Measurements from ENCODE around the gene FOXN3. TPM values are rescaled to one million over a fixed set of nuclear protein-coding genes. Genes with fewer than 3 reads are reported as not detected.

The FOXN3 gene
- total RNA-seq, 1 experiment from 2014 or later, result 21.0 TPM

DNA sequence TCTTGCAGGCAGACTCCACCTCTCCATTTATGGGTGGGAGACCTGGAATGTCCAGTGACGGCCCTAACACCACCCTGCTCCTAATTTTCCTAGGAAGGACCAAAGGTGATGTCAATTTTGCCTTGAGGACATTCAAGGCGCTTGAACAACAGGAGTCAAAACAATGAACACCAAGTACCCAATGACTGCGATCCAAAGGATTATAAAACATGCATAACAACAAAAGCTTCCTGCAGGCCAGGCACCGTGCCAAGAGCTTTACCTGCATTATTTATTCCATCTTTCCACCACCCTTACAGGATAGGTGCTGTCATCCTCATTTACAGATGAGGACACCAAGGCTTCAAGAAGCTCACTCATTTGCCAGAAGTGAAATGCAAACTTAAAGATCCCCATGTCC, 15.2 kb upstream of the FOXN3 start:
- no peak for DNase-seq (ENCODE audit: low read depth)

DNA sequence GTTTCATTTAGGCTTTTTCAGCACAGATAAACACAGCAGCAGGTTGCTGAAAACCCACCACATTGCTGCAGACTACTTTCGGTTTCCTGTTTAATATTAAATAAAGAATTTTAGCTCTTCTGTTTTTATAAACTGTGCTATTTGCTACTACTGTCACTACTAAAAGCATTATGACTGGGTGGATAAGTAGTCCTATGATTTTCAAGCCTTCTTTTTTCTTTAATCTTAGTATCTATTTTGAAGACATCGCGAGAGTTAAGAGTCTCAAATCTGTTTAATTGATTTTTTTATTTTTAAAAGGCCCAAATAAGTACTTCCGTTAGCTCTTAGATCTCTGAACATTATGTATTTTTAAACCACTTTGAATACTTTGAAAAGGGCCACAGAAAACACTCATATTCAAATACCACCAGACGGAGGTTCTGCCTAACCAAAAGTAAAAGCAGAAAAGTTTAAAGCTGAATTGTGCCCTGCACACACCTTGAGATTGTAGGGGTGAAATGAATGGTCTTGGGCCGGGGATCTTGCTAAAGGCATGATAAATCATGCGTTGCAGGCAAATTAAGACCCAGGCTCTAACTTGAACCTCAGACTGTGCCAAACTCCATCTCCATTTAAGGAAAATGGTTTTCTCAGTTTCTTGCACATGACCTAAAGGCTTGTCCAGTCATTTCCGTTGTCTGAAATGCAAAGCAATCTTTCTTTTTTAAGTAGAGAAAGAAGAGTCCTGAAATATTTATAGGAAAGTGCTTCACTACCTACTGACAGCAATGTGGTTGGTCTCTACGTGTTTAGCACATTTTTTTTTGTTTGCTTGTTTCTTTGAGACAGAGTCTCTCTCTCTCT, 13.6 kb upstream of the FOXN3 start:
- no peak for DNase-seq (ENCODE audit: low read depth)

GRCh38 chr14:89429199-89430181, 12.5 kb upstream of the FOXN3 start:
- DNase-seq (ENCODE audit: low read depth), result peak; percentile 75

DNA sequence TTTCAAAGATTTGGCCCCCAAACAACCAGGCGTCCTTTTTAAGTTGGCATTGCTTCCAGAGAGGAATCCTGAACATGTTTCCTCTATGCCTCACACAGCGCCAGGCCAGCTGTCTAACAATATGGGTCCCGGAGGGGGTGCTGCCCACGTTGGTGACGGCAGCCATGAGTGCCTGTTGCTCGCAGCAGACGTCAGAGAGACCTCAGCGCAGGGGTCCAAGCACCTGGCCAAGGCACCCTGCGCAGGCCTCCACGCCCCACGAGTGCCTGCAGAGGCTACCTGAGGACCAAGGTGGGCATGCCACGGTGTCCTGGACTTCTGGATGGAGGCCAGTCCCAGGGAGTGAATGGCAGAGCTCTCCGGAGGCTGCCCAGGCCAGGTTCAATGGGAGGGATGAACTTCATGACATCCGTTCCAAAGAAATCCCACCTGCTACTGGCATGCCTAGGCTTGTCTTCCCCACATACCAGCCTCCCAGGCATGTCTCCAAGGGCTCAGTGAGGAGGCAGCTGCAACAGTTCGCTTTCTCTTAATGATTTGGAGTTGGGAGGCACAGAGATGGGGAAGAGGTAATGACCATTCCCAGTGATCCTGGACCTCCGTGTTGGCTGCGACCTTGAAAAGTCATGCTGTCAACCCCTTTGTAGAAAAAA, 11.6 kb upstream of the FOXN3 start:
- DNase-seq (ENCODE audit: low read depth), result peak; percentile 90

DNA sequence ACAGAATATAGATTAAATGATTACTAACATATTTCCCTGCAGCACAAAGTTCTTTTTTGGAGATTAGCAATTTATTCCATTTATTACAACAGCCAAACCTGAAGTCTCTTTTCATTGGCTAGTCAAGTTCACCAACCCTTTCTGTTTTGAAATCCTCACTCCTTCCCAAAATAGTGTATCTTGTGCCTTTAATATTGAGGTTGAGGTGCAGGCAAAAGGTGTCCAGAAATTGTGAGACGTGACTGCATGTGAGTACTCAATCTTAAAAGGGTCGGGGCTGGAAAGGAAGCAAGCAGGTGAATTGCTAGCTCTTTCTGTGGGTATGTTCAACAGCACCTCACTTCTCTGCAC, 11.1 kb upstream of the FOXN3 start:
- DNase-seq (ENCODE audit: low read depth), result no peak

GRCh38 chr14:89427426-89428172, 10.6 kb upstream of the FOXN3 start:
- no peak for DNase-seq (ENCODE audit: low read depth)

DNA sequence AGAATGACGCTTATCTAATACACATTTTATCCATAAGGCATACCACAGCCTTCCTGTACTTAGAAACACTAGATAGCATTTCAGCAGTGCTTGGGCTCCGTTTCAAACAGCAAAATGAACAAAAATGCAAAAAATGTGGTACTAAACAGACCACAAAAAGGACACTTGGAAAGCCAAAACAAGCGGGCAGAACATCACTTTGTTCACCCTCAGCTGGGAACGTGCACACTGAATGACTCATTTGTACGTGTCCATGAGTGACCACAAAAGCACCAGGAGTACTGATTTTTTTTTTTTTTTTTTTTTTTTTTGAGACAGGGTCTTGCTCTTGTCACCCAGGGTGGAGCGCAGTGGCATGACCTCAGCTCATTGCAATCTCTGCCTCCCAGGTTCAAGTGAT, 8.9 kb upstream of the FOXN3 start:
- peak; percentile 99 for DNase-seq (ENCODE audit: low read depth)

- no peak for DNase-seq (ENCODE audit: low read depth)
These were observed 7.2 kb upstream of the FOXN3 start for GRCh38 chr14:89424241-89424640.

DNA sequence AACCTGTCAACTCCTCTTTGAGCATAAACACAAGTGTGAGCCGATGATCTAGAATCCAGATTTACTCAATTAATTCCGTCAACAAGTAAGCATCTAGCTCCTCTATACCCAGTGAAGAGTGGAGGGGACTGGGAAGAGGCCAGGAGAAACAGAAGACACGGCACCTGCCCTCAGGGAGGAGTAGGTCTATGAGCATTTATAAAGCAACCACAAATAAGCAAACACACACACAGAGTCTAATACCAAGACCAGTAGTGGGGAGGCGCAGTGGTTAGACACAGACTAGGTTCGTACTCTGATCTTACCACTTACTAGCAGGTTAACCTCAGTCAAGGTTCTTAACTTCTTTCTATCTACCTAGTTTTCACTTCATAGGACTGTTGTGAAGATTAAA, 5.9 kb upstream of the FOXN3 start:
- DNase-seq (ENCODE audit: low read depth), result no peak

DNA sequence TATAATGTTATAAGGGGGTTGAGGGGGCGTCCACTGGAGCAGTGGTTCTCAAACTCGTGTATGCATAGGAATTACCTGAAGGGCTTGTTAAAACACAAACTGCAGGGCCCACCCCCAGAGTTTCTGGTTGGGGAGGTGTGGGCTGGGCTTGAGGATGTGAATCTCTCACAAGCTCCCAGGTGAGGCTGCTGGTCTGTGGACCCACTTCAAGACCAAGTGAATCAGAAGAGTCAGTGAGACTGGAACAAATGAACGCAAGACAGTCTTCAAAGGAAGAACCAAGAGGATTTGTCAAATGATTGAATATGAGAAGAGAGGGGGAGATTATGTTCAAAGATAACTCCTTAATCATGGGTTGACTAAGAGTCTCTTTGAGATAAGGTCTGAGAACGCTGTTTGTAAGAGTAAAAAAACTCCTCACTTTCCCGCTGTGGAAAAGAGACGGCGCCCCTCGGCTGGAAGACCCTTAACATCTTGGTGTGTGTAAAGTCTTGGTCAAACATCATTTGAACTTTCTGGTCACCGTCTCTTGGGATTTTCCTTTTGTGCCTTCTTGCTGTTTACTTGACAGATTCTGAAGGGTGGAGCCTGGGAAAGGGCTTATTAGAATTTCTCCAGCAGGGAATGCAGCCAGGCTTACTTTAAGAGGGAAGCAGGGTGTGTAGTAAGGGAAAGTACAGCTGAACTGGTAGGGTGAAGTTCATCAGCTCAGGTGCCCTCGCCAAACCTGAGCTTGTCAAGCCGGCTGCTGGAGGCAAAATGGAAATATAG, 5.3 kb upstream of the FOXN3 start:
- DNase-seq (ENCODE audit: low read depth), result no peak

GRCh38 chr14:89420502-89420901, 3.5 kb upstream of the FOXN3 start:
- DNase-seq (ENCODE audit: low read depth), result no peak

DNA sequence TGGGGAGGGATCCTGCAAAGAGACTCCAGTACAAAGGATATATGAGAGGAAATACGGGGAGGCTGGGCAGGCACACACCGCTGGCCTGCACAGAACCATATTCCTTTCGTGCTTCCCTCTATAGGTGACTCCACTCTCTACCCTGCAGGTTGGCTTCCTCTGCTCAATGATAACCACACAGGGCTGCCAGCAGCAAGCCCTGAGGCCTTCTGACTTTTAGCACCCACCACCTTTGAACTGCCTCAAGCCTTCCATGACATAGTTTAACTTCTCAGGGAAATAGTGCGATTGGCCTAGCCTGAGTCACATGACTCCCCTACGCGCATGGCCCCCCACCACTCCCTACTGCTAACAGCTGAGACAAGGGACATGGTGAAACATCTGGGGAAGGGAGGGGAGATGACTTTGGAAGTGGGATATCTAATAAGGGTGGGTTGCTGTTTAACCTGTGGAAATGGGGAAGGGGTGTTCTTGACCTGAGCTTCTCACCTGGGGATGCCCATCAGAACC, 3.0 kb upstream of the FOXN3 start:
- DNase-seq (ENCODE audit: low read depth), result no peak

DNA sequence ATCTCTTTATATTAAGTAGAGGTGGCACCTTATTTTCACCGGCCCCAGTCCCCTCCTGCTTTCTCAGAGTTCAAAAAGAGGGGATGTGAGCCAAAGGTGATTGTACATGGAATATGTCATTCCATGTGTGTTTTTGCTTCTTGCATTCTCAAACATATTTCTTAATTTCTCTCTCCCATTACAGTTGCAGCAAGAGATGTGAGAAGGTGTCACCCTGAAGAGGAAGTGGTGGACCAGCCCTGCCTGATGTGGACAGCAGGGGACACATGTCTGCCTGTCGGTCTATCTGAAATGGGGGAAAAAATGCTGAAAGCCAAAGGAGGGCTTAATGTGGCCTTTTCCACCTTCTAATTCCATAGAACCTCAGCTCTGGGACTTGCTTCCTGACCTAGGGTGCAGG, 1.9 kb upstream of the FOXN3 start:
- DNase-seq (ENCODE audit: low read depth), result no peak

DNA sequence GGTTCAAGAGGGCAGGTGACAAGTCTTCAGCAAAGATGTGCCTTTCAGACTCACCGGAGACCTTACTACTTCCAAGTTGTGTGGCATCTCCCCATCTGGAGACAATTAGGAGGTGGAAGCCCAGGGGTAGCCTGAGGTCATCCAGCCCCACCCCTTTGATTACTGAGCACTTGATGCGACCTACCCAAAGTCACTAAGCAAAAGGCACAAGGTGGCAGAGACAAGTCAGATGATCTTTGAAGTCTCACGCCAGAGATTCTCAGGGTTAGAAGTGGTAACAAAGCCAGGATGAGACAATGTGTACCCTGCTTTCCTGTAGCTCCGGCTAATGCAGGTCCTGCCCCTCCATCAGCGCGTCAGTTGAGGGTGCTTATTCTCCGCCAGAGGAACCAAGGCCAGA, 1.4 kb upstream of the FOXN3 start:
- DNase-seq (ENCODE audit: low read depth), result no peak

- peak; percentile 59 for DNase-seq (ENCODE audit: low read depth)
These were observed 612 bp upstream of the FOXN3 start for GRCh38 chr14:89417465-89418225.

DNA sequence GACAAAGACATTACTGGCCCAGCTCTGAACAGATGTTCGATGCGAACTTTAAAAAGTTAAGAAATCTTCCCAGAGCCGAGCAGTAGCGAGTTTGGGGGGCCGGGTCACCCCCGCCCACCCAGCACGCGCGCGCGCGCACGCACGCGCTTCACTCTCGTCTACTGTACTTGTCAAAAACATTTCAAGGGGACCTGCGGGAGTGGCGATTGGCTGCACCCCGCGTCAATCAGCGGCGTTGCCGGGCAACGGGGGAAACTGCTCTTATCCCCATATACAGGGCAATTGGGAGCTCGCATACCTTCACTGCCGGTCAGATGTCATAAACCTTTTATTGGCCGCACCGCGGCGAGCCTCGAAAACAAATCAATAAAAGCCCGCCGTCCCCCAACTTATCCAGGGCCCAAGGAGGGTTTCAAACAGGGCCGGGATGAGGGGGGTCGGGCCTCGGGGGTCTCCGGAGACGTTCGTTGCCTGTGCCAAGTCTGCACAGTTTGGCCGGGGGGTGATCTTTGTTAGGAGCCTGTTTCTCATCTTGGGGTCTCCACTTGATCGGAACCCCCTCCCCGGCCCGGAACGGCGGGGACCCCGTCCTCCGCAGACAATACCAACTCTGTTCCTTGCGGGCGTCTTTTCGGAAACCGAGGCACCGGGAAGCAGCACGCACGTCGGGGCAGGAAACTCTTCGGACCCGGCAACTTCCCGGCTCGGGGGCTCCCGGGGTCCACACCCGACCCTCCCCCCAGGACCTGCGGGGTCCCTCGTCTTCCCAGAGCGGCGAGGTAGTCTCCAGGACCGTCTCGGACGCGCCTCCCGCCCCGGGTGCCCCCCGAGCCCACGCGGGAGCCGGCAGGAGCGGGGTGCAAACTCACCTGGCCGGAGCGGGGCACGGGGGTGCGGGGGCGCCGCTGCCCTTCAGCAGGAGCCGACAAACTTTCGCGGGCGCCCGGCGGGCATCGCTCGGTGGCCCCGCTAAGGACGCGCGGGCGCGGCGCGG, 734 bp downstream of the FOXN3 start:
- peak; percentile 99 for DNase-seq (ENCODE audit: low read depth)

DNA sequence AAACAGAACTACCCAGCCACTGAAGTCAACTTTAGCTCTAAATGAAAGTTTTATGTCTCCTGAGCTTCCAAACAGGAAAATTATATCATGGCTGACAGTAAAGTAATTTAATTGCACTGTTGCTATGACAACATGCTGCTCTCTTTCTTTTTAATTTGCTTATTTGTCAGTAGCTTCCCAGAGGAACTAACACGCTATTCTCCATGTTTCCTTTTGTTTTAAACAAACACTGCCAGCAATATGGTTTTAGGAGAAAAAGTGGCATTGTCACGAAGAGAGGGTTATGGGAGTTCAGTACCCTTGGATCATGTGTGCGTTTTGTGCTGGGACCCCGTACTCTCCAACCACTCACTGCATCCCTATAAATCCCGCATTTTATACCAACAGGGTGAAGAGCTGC, 1.9 kb downstream of the FOXN3 start:
- no peak for DNase-seq (ENCODE audit: low read depth)

DNA sequence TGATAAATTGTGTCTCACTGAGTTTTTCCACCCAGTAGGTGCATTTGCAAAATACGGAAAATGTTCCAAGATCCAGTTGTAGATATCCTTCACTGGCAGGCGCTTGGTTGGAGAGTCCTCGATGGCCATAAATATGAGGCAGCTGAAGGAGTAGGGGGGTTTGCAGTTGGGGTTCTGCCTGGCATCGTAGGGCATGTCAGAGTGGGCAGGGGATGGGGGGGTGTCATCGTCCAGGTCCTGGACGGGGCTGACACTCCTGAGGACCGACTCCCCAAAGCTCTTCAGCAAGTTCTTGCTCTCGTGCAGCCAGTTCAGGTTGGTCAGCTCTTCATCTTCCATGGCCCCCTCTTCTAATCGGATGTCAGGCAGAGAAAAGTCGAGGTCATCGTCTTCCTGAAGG, 5.1 kb downstream of the FOXN3 start:
- DNase-seq (ENCODE audit: low read depth), result no peak

Data from LHCN-M2 (cell line).